ENCODE data around the gene CHRNA7.
"Not testable (repeated sequence)": the region's sequence is repeated elsewhere in the genome, so short reads cannot be mapped to it uniquely, and the experiment has no call there.

- TF ChIP-seq CTCF (IDR thresholded peaks at IDR 0.05; ENCODE audit: insufficient read depth, low read depth, low read length); EZH2 (IDR thresholded peaks at IDR 0.05; ENCODE audit: insufficient read depth, low read length): not testable (repeated sequence)
Observed at GRCh38 chr15:32165775-32166174, 135.5 kb downstream of the CHRNA7 start.
